Tibial artery (tissue), 4 donors: ENCODE measurements around the gene HEMGN.
A peak's percentile ranks its signal among the peaks of the same experiment; 100 is the strongest.

Experiments used
- DNase-seq, 2 donors: peaks; one replicate each; pipeline ENCODE4 v3.0.0-alpha.2; 2019
- H3K27ac ChIP-seq, 2 donors: fragments of 200-600 bp; sonication (generic) in 1 of 2; 1 replicate in 1 of 2; 2 replicates in 1 of 2; pipeline ENCODE4 v1.5.1; 2018 to 2019; ENCODE audit warnings: mild to moderate bottlenecking in 1 of 2
- H3K27me3 ChIP-seq, 2 donors: fragments of 200-600 bp; sonication (generic) in 1 of 2; one replicate each; pipeline versions ENCODE4 v1.5.1 to v1.6.0; 2016 to 2019
- H3K36me3 ChIP-seq, 3 donors: fragments of 200-600 bp; sonication (generic) in 2 of 3; one replicate each; pipeline ENCODE4 v1.5.1; 2016 to 2019; ENCODE audit warnings: mild to moderate bottlenecking in 2 of 3
- H3K4me1 ChIP-seq, 4 donors: fragments of 200-600 bp; sonication (generic) in 2 of 4; 1 replicate in 3 of 4; 2 replicates in 1 of 4; pipeline ENCODE4 v1.5.1; 2016 to 2019
- H3K4me3 ChIP-seq, 2 donors: fragments of 200-600 bp; sonication (generic) in 1 of 2; 1 replicate in 1 of 2; 2 replicates in 1 of 2; pipeline ENCODE4 v1.5.1; 2018 to 2019; ENCODE audit warnings: mild to moderate bottlenecking in 2 of 2
- H3K9me3 ChIP-seq, 3 donors: fragments of 200-600 bp; sonication (generic) in 1 of 3; one replicate each; pipeline ENCODE4 v1.5.1; 2016 to 2019
- CTCF ChIP-seq, 2 experiments: fragments of 200-600 bp in 1 of 2; fragments of 450-650 bp in 1 of 2; IDR thresholded peaks; one replicate each; pipeline ENCODE4 v1.5.1; 2017 to 2019; ENCODE audit warnings: antibody characterized with exemption in 2 of 2, mild to moderate bottlenecking in 1 of 2, moderate library complexity in 1 of 2
- intact Hi-C: fragments of 100-400 bp; cut with DNase I; formaldehyde crosslinking; loops from one replicate; pipeline ENCODE4 v1.15.0; 2023; ENCODE audit warnings: low total_unique reads

Gene HEMGN

DNA sequence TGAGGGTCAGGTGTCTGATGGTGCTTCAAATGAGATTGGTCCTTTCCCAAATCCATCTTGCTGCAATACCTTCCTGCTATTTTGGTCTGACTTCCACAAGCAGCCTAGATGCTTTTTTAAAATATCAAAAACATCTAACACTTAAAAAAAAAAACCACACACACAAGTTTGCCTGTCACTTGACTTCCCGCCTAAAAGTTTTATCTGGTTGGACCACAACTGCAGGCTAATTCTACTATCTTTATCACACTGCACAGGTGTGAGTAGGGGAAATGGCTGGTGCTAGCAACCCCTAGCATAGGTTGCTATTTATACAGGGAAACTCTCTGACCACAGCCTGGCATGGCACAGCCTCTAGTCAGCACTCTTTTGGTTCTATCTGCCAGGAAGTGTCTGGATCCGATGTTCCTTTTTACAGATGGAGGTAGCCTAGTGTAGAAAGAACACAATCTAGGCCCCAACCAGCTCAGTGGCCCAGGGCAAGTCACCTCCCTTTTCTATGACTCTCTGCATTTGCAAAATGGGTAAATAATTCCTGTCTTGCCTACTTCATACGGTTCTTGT, at the start of gene HEMGN:
TSS of gene HEMGN (minus strand) at position 92 of the 564 bp plus-strand sequence. CDS start at position 56, 36 bp downstream.
- peaks cover 0 to 18% of the 10 kb centered on the region in 2 donors for H3K27me3 ChIP-seq
- intact Hi-C loops, result no loop called here

GRCh38 chr9:97987487-97987886, 49.5 kb upstream of the HEMGN start:
- H3K9me3 ChIP-seq, result no peaks in the 10 kb centered on the region
- no peak for DNase-seq
- intact Hi-C loops, result loop anchor here (5.0 to 10.0 kb wide), 2 partner anchors 65 to 283 kb away; partner anchors contain the start of gene TRMO
- H3K27me3 ChIP-seq, result no peaks in the 10 kb centered on the region
- H3K4me1 ChIP-seq, result peaks cover 0 to 73% (median 37%) of the 10 kb centered on the region in 4 donors
- no peak overlapping the region for H3K4me3 ChIP-seq
- no peak for TF ChIP-seq CTCF (IDR thresholded peaks at IDR 0.05)
- no peak overlapping the region for H3K27ac ChIP-seq
- H3K36me3 ChIP-seq, result no peaks in the 10 kb centered on the region

More for the DNA sequence above, at the start of gene HEMGN:
- DNase-seq, result no peak
- H3K27ac ChIP-seq, result no peak within 1 kb of the TSS
- H3K9me3 ChIP-seq, result no peaks in the 10 kb centered on the region
- no peaks in the 10 kb centered on the region for H3K4me1 ChIP-seq
- no peak within 1 kb of the TSS for H3K4me3 ChIP-seq
- no peak for TF ChIP-seq CTCF (IDR thresholded peaks at IDR 0.05)
- H3K36me3 ChIP-seq, result no peaks in the 10 kb centered on the region

DNA sequence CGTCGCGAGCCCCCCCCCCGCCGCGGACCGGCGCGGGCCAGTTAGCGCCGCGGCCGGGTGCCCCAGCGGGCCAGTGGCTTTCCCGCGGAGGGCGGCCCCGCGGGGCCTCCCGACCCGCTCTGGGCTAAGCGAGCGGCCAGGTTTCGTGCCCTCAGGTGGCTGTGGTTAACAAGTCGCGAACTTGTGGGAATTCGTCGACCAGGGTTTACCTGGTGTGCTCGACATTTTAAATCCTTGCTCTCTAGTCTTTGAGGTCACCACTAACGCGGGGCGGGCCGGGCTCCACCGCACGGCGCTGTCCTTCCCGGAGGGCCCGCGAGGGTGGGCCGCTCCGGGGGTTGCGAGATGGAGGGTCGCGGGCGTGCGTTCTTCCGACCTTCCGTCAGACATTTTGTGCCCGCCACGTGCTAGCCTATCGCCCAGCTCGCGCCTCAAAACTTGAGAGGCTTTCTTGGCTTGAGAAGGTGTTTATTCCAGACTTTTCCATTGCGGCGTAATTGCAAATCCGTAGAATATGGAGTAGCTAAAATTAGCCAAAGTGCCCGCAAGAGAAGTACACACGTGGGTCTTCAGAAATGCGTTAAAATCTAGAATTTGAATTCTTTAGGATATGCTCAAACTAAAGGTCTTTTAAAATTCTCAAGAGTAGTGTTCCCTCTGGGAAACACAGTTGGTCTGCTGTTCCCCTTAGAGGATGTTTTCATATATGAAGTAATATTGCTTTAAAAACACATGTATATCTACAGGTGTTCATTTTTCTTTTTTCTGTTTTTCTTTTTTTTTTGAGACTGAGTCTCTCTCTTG, 47.3 kb upstream of the HEMGN start:
- H3K36me3 ChIP-seq, result no peaks in the 10 kb centered on the region
- no peak for TF ChIP-seq CTCF (IDR thresholded peaks at IDR 0.05)
- H3K27me3 ChIP-seq, result no peaks in the 10 kb centered on the region
- intact Hi-C loops, result loop anchor here (5.0 to 10.0 kb wide), 2 partner anchors 63 to 280 kb away; partner anchors contain the start of gene TRMO
- no peaks in the 10 kb centered on the region for H3K9me3 ChIP-seq
- H3K4me1 ChIP-seq, result peaks cover 0 to 58% (median 29%) of the 10 kb centered on the region in 4 donors
- peak overlapping the region; percentile 98 to 99 for H3K27ac ChIP-seq
- peak overlapping the region; percentile 89 to 91 for H3K4me3 ChIP-seq
- DNase-seq, result peak; percentile 21 to 65

DNA sequence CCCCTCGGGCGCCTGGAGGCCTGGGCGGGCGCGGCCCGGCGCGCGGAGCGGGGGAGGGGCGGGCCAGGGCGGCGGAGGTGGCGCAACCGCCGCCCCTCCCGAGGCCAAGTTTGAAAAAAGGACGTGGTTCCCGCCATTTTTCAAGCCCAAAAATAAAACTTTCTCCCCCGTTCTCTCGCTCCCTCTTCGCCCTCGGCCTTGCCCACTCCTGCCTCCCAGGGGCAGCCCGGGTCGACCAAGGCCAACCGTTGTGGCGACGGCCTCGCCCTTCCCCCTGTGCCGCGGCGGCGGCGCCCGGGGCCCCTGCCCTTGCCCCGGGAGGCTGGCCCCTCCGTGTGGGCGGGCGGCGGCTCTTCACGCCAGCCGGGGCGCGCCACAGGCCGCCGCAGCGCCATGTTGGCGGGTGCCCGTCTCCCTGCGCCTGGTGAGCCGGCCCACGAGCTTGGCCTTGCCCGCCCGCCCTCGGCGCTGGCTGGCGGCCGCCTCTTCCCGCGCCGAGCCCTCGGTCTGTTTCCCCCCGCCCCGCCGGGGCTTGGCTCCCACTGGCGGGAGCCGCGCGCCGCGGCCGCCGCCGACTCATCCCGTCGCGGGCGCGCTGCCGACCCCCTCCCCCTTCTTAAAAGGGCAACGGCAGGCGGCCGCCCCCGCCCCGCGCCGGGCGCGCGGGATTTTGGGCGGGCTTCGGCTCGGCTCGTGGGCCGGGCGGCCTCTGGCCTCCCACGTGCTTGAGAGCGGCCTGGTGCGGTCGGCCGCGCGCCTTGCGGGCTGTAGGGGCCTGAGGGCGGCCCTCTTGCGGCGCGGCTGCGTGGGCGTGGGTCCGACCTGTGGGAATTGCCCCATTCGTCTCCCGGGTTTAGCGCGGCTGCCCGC, 46.5 kb upstream of the HEMGN start:
- intact Hi-C loops, result loop anchor here (1.0 to 10.0 kb wide), 3 partner anchors 62 to 280 kb away; partner anchors contain the start of gene TRMO
- peak; percentile 75 to 90 for DNase-seq
- peak overlapping the region; percentile 89 to 91 for H3K4me3 ChIP-seq
- H3K4me1 ChIP-seq, result peaks cover 0 to 50% (median 21%) of the 10 kb centered on the region in 4 donors
- H3K9me3 ChIP-seq, result no peaks in the 10 kb centered on the region
- TF ChIP-seq CTCF (IDR thresholded peaks at IDR 0.05), result peak in 1 of 2 experiments; percentile 2
- H3K36me3 ChIP-seq, result no peaks in the 10 kb centered on the region
- peak overlapping the region; percentile 98 to 99 for H3K27ac ChIP-seq
- no peaks in the 10 kb centered on the region for H3K27me3 ChIP-seq

GRCh38 chr9:97983589-97984187, 45.7 kb upstream of the HEMGN start:
- no peaks in the 10 kb centered on the region for H3K36me3 ChIP-seq
- H3K27me3 ChIP-seq, result no peaks in the 10 kb centered on the region
- no peak for TF ChIP-seq CTCF (IDR thresholded peaks at IDR 0.05)
- intact Hi-C loops, result loop anchor here (1.0 to 10.0 kb wide), 2 partner anchors 74 to 279 kb away; no protein-coding TSS in a partner anchor
- peak; percentile 40 to 81 for DNase-seq
- H3K4me1 ChIP-seq, result peaks cover 0 to 42% (median 18%) of the 10 kb centered on the region in 4 donors
- peak overlapping the region; percentile 98 to 99 for H3K27ac ChIP-seq
- H3K9me3 ChIP-seq, result no peaks in the 10 kb centered on the region
- peak overlapping the region; percentile 89 to 91 for H3K4me3 ChIP-seq
